A549 (cell line): ENCODE measurements around the gene VPS35L.

Experiments used
- RAD21 ChIP-seq, 2 experiments: fragments of >200 bp in 1 of 2; sonication (Bioruptor Twin) in 1 of 2; formaldehyde crosslinking in 1 of 2; IDR thresholded peaks in 1 of 2; conservative IDR thresholded peaks in 1 of 2; 2 replicates in 1 of 2; 3 replicates in 1 of 2; pipeline ENCODE4 v1.6.1; 2012 to 2018; ENCODE audit warnings: inconsistent platforms in 1 of 2
- SREBF2 ChIP-seq: fragments of 450-650 bp; IDR thresholded peaks from 2 replicates; pipeline ENCODE4 v1.6.1; 2014; ENCODE audit warnings: mild to moderate bottlenecking, moderate library complexity
- USF2 ChIP-seq: fragments of 450-650 bp; IDR thresholded peaks from 2 replicates; pipeline ENCODE4 v1.6.1; 2014; ENCODE audit warnings: antibody characterized with exemption

- TF ChIP-seq SREBF2 (no peak), USF2 (no peak), RAD21 (conservative IDR thresholded peaks at IDR 0.05 in 1 of 2, IDR thresholded peaks at IDR 0.05 in 1 of 2) (no peak)
Observed at GRCh38 chr16:19666477-19666876, 111.0 kb downstream of the VPS35L start.
